CD4-positive, alpha-beta T cell treated with Interferon gamma for 1 hour (primary cell): Measurements from ENCODE around the gene CRYBG1.
"Not testable (repeated sequence)": the region's sequence is repeated elsewhere in the genome, so short reads cannot be mapped to it uniquely, and the experiment has no call there.

Experiments used
- DNase-seq: peaks from one replicate; pipeline ENCODE4 v3.0.0-alpha.2; 2020

Gene CRYBG1

DNA sequence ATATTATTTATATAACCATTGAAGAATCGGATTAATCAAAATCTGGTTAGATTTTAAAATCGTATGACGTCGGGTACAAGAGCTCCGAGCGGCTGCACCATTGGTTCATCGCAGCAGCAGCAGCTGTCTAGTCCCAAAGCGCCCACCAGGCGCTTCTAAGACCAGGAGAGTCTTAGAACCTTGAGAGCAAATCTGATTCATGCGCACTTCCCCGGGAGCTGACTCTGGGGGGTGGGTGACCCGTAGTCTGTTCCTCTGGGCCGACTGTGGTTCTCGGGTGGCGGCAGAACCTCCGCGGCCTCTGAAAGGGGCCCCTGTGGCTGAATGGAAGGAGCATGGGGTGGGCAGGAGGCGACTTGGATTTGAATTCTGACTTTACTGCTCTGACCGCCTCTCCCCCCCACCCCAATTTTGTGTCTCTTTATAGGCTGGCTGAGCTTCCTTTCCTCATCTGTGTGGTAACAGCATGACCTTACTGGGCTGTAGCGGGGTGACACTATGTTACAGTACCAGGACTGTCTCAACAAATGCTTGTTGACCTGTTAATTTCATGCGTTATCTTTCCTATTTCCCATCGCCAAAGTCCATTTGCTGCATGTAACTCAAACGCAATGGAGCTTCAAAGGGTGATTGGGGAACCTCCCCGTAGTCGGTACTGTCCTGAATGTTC lies 149.0 kb downstream of the CRYBG1 start:
- peak; percentile 54 for DNase-seq

DNA sequence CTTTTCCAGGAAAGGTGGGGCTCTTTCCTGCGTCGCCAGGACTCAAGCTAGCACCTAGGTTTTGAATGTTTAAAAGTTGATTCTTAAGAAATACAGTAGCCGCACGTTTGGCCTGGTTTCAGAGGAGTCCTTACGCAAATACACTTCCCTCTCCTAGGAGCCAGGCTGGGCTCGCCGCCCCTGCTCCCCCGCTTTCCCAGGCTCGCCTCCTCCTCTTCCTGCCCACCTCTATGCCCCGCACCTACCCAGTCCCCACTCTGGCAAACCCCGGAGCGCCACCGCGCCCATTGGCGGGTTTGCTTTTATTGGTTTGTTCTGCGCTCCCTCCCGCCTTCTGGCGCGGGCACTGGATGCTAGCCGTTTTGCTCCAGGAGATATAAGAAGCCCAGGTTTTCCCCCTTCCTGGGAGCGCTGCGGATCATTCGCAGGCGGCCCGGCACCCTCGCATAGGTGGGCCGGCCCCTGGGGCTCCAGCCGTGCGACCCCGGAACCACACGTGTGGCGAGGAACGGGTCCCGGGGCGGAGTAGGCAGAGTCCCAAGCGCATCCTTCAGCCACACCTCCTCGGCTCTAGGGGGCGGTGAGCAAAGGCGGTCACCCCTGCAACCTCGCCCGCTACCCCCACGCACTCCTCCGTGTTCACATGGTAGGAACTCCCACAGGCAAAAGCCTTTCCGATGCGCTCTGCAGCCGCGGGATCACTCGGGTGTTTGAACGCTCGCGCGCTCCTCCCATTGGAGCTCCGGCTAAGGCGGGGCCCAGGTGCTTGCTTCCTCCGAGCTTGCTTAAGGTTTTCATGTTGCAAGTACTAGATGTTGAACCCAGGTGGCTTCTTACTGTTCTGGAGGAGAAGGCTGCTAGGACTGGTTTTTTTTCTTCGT lies 149.8 kb downstream of the CRYBG1 start:
- DNase-seq: peak; percentile 65

DNA sequence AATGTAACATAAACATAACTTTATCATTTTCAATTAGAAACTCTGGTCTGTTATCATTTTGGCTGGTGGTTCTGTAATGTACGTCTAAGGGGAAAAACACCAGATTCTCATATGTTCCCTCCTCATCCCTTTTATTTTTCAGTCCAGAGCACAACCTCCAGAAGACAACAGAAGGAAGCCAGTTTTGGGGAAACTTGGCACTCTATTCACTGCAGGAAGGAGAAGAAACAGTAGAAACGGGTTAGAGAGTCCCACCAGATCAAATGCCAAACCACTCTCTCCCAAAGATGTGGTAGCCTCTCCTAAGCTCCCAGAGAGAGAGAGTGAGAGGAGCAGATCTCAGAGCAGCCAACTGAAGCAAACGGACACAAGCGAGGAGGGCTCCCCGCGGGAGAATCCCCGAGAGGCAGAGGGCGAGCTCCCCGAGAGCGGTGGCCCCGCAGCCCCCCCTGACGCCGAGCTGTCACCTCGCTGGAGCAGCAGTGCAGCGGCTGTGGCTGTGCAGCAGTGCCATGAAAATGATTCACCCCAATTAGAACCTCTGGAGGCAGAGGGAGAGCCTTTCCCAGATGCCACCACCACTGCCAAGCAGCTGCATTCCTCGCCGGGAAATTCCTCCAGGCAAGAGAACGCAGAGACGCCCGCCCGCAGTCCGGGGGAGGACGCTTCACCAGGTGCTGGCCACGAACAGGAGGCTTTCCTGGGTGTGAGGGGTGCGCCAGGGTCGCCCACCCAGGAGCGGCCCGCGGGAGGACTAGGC lies 151.0 kb downstream of the CRYBG1 start:
- peak; percentile 20 for DNase-seq

DNA sequence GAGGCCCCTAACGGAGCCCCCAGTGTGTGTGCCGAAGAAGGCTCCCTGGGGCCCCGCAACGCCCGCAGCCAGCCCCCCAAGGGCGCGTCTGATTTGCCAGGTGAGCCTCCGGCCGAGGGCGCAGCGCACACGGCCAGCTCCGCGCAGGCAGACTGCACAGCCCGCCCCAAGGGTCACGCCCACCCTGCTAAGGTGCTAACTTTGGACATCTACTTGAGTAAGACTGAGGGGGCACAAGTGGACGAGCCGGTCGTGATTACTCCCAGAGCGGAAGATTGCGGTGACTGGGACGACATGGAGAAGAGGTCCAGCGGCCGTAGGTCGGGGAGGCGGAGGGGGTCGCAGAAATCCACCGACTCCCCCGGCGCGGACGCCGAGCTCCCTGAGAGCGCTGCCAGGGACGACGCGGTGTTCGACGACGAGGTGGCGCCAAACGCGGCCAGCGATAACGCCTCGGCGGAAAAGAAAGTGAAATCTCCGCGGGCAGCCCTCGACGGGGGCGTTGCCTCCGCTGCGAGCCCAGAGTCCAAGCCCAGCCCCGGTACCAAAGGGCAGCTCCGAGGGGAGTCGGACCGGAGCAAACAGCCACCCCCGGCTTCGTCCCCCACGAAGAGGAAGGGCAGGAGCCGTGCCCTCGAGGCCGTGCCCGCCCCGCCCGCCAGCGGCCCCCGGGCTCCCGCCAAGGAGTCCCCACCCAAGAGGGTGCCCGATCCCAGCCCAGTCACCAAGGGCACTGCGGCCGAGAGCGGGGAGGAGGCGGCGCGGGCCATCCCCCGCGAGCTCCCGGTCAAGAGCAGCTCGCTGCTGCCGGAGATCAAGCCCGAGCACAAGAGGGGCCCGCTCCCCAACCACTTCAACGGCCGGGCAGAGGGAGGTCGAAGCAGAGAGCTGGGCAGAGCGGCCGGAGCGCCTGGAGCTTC lies 151.8 kb downstream of the CRYBG1 start:
- DNase-seq: peak; percentile 69

DNA sequence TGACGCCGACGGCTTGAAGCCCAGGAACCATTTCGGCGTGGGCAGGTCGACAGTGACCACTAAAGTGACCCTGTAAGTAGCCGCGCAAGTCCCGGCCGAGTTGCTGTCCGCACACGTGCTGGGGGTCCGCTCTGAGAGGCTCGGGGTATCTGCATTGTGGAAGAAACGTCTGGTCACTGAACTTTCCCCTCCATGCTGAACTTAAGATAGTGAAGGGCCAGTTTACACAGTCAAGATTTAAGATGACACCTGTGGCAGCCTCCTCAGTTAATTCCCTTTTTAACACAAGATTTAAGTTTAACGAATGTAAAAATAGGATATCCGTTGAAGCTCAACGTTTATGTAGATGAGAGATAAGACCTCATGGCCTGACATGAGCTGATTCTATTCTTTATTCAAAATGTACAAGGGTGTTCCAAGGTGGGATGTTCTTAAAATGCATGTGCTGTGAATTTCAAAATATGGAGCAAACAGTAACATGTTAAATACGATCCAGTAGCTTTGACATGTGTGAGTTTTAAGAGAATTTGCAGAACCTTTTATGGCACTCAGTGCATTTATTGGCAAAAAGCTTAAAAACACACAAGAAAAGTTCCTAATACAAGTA lies 152.6 kb downstream of the CRYBG1 start:
- DNase-seq: no peak

DNA sequence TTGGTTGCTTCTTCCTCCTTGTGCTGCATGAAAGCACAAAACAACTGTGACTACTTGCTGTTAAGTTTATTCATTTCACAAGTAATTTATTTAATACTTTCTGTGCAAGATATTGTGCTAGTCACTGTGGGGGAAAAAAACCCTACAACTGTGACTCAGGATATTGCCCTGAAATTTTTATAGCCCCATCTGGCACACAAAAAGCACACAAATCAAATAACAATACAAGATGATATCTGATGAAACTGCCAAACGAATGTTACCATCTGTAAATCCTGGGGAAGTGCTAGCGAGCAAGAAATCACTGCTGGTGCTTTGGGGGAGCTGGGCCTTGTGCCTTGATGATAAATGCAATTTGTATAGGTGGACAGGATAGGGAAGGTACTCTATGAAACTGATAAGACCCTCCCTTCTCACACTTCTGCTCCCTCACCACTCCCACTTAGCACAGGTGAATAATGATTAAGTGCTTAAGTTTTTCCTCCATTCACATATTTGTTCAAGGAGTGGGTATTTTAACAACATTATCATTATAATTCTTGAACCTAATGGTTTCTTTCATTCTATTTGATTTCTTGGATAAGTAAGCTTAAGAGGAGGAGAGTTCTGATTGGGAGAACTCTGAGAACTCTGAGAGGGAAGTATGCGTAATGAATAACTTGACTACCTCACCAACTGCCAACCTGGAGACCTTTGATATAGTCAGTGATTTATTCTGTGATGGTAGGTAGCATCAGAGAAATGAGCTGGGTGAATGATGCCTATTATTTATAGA lies 153.5 kb downstream of the CRYBG1 start:
- no peak for DNase-seq

DNA sequence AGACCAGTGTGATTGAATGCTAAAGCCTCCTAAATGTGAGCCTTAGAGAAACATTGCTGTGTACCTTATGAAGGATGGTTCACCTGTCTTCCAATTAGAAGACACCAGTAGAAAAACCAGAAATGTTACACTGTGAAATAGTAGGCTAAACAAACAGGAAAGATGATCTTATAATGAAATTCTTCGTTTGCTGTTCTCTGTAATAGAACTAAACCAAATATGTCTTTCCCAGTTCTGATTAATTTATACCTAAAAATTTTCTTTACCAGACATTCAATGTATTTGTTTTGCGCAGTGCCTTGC lies 154.0 kb downstream of the CRYBG1 start:
- no peak for DNase-seq

DNA sequence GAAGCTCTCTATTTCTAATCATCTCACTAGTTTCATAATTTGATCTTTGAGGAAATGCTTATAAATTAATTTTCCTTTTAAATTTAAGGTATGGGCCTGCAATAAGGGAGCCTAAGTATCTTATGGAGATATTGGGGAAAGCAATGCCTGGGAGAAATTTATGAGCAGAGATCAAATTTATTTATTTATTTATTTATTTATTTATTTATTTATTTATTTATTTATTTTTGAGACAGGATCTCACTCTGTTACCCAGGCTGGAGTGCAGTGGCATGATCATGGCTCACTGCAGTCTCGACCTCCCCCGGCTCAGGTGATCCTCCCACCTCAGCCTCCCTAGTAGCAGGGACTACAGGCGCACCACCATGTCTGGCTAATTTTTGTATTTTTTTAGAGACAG lies 155.1 kb downstream of the CRYBG1 start:
- not testable (repeated sequence) for DNase-seq

DNA sequence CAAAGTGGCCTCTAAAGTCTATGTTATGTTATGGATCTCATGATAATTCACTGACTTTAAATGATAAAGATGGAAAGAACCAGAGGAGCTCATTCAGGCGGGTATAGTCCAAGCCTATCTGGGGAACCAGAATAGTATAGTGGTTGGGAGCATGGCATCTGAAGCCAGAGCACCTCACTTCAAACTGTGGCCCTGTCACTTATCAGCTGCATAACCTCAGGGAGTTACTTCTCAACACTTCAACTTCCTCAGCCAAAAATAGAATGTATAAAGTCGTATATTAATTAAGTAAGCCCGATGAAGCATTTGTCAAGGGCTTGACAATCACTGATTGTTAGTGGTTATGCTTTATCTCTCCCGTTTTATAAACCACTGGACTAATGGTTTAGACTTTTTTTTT lies 156.1 kb downstream of the CRYBG1 start:
- DNase-seq: no peak

DNA sequence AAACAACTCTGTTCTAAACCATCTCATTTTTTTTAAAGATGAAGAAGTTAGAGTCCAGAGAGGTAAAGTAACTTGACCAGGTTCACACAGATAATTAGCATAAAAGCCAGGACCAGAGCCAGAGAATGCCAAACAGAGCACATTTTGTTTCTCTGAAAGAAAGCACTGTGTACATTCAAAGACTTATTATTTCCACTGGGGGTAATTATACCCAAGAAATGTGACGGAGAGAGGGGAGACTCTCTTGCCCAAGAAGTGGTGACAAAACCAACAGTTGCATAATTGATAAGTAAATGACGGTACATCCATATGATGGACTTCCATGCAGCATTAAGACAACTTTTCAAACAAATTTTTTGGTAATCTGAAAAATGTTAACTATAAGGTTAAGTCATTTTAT lies 157.2 kb downstream of the CRYBG1 start:
- no peak for DNase-seq

DNA sequence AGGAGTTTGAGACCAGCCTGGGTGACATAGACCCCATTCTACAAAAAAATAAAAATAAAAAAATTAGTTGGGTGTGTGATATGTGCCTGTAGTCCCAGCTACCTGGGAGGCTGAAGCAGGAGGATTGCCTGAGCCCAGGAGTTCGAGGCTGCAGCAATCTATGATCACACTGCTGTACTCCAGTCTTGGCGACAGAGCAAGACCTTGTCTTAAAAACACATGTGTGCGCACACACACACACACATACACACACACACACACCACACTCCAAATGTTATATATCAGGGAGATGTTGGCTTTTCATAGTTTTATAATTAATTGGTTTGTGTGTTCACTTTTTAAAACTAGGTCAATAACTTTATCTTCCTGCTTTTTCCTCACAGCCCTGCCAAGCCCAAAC lies 158.2 kb downstream of the CRYBG1 start:
- no peak for DNase-seq

DNA sequence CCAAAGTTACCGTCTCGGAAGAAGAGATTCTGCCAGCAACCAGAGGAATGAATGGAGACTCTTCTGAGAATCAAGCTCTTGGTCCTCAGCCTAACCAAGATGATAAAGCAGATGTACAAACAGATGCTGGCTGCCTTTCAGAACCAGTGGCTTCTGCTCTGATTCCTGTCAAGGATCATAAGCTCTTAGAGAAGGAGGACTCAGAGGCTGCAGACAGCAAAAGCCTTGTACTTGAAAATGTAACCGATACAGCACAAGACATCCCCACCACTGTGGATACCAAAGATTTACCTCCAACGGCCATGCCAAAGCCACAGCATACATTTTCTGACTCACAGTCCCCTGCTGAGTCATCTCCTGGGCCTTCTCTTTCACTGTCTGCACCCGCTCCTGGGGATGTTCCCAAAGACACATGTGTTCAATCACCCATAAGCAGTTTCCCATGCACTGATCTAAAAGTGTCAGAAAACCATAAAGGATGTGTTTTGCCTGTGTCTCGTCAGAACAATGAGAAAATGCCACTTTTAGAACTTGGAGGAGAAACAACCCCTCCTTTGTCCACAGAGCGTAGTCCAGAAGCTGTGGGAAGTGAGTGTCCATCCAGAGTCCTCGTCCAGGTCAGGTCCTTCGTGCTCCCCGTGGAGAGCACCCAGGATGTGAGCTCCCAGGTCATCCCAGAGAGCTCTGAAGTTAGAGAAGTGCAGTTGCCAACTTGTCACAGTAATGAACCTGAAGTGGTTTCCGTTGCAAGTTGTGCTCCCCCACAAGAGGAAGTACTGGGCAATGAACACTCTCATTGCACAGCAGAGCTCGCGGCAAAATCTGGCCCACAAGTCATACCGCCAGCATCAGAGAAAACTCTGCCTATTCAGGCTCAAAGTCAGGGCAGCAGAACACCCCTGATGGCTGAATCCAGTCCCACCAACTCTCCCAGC lies 159.2 kb downstream of the CRYBG1 start:
- DNase-seq: peak; percentile 77

DNA sequence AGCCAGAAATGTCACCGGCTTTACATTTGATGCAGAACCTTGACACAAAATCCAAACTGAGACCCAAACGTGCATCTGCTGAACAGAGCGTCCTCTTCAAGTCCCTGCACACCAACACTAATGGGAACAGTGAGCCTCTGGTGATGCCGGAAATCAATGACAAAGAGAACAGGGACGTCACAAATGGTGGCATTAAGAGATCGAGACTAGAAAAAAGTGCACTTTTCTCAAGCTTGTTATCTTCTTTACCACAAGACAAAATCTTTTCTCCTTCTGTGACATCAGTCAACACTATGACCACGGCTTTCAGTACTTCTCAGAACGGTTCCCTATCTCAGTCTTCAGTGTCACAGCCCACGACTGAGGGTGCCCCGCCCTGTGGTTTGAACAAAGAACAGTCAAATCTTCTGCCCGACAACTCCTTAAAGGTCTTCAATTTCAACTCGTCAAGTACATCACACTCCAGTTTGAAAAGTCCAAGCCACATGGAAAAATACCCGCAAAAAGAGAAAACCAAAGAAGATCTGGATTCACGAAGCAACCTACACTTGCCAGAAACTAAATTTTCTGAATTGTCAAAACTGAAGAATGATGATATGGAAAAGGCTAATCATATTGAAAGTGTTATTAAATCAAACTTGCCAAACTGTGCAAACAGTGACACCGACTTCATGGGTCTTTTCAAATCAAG lies 160.3 kb downstream of the CRYBG1 start:
- DNase-seq: peak; percentile 85

DNA sequence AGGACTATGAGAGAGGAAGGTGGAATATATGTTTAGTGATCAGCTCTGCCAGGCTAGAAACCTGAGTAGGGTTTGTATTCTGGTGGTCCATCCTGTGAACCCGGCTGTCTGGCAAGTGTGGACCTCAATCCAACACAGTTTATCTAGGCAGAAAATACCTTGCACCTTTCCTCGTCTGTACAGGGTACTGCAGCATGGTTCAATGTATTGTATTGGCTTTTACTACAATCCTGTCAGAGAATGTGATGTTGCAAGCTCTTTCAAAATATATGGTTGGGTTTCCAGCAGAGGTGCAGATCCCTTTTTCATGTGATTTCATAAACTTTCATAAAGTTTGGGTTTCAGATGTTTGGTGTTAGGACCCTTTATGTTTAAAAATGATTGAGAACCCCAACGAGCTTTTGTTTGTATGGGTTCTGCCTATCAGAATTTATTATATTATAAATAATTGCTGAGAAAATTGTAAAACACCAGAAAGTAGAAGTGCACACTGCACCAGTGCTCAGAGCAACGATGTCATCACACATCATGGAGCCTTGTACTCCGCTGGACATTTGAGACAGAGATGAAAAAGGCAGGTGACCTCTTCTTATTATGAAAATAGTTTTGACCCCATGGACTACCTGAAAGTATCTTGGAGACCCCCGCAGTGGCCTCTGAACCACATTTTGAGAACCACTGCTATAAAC lies 162.2 kb downstream of the CRYBG1 start:
- DNase-seq: no peak

DNA sequence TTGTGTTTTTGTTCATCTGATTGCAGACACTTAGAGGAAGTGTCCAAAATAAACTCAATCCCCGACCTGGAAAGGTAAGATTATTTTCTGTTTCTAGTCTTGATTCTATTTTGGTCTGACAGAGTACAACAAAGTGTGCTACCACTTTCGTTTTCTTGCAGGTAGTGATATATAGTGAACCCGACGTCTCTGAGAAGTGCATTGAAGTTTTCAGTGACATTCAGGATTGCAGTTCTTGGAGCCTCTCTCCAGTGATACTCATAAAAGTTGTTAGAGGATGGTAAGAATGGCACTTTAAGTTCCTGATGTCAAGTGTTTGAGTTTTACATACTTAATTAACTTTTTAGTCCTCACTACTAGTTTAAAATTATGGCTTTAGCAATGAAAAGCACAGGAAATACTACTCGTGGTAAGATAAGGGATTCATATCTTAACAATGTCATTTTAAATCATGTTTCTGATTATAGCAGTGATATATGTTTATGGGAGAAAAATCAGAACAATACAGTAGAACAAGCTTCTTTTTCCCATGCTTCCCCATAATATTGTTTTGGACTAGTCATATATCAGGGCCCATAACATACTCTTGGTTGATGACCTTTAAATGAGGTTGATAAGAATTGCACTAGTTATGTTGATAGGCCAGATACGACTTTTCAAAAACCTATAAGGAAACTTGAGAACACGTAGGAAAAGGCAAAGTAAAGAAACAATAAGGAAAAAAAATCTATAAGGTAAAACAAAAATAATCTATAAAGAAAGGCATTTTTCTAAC lies 164.8 kb downstream of the CRYBG1 start:
- DNase-seq: no peak

DNA sequence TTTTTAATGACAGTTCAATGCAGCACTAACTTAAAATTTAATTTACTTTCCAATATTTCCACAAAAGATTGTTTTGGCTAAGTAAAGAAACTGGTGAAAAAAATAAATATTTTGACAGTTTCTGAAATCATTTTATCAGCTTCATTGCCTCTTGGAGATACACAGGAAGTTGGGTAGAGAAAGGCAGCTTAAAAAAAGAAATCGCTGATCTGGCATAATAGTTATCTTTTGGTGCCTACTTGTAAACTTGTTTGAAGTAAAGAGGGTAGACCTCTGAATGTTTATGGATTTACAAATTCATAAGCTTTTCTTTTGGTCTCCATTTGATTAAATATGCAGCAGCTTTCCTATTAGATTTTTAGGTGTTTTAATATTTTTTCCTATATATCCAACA lies 165.4 kb downstream of the CRYBG1 start:
- no peak for DNase-seq

DNA sequence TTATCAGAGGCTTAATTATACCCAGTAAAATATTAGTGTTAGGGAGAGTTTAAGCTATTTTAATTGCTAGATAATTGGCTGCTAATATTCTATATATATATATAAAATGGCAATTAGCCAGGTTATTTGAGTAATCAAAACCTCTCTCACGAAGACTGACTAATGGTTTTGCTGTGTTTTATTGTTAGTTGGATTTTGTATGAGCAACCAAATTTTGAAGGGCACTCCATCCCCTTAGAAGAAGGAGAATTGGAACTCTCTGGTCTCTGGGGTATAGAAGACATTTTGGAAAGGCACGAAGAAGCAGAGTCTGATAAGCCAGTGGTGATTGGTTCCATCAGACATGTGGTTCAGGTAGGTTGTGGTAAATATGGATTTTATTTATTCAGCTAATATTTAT lies 166.6 kb downstream of the CRYBG1 start:
- DNase-seq: no peak

DNA sequence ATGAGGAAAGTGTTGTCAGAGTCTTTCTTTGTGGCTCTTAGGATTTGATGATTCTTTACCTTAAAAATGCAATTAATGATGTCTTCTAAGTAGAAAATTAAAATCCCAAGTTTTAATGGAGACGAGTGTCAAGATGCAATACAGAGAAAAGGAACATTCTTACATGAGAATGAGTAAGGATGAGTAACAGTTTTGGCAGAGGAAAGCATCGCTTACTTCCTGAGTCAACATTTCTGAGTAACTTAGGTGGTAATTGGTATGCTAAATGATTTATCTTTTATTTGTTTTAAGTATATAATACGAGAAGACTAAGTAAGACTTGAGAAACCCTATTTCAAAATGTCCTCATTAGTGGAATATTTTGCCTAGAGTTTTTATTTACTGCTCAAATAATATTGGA lies 167.5 kb downstream of the CRYBG1 start:
- DNase-seq: no peak
